ENCODE data around the gene TLX2.
A peak's percentile ranks its signal among the peaks of the same experiment; 100 is the strongest.
"Not testable (repeated sequence)": the region's sequence is repeated elsewhere in the genome, so short reads cannot be mapped to it uniquely, and the experiment has no call there.

The TLX2 gene

GRCh38 chr2:74558284-74559230, 44.3 kb downstream of the TLX2 start:
- Histone ChIP-seq H3K27ac (ENCODE audit: low read length) (no peak overlapping the region), H2AFZ (ENCODE audit: low read depth, low read length) (no peak overlapping the region), H4K20me1 (ENCODE audit: insufficient read depth, low read length) (peaks cover 14% of the 10 kb centered on the region; the same call in 1 of the 2 replicates), H3K4me1 (ENCODE audit: insufficient read depth, low read length) (peaks cover 20% of the 10 kb centered on the region), H3K36me3 (ENCODE audit: insufficient read depth, low read length) (peaks cover 11% of the 10 kb centered on the region), H3K79me2 (ENCODE audit: insufficient read depth, low read length) (peaks cover 13% of the 10 kb centered on the region), H3K9me3 (ENCODE audit: insufficient read depth, low read length, severe bottlenecking) (no peaks in the 10 kb centered on the region), H3K4me3 (ENCODE audit: low read depth in 1 of 2, low read length in 2 of 2) (no peak overlapping the region), H3K27me3 (ENCODE audit: insufficient read depth, low read length, poor library complexity) (peaks cover 9% of the 10 kb centered on the region), H3K4me2 (ENCODE audit: insufficient read depth, low read length) (no peak overlapping the region), H3K9ac (ENCODE audit: low read depth, low read length) (no peak overlapping the region)
- ATAC-seq (ENCODE audit: insufficient read depth, low read depth) (no peak), DNase-seq (no peak)
- TF ChIP-seq CTCF (IDR thresholded peaks at IDR 0.05; ENCODE audit: borderline replicate concordance, extremely low read depth, low read length, poor library complexity, severe bottlenecking) (no peak), EZH2 (IDR thresholded peaks at IDR 0.05; ENCODE audit: borderline replicate concordance, low read depth, low read length, severe bottlenecking) (no peak)

GRCh38 chr2:74559912-74560311, 45.7 kb downstream of the TLX2 start:
- peaks cover 9% of the 10 kb centered on the region for H3K27me3 ChIP-seq (ENCODE audit: insufficient read depth, low read length, poor library complexity)
- H2AFZ ChIP-seq (ENCODE audit: low read depth, low read length): no peak overlapping the region
- peaks cover 9% of the 10 kb centered on the region for H3K79me2 ChIP-seq (ENCODE audit: insufficient read depth, low read length)
- ATAC-seq (ENCODE audit: insufficient read depth, low read depth) (no peak), DNase-seq (no peak)
- TF ChIP-seq EZH2 (IDR thresholded peaks at IDR 0.05; ENCODE audit: borderline replicate concordance, low read depth, low read length, severe bottlenecking): no peak
- TF ChIP-seq CTCF (IDR thresholded peaks at IDR 0.05; ENCODE audit: borderline replicate concordance, extremely low read depth, low read length, poor library complexity, severe bottlenecking): no peak
- H3K4me3 ChIP-seq (ENCODE audit: low read depth in 1 of 2, low read length in 2 of 2): no peak overlapping the region
- H3K4me1 ChIP-seq (ENCODE audit: insufficient read depth, low read length): peaks cover 13% of the 10 kb centered on the region
- no peak overlapping the region for H3K4me2 ChIP-seq (ENCODE audit: insufficient read depth, low read length)
- H3K9me3 ChIP-seq (ENCODE audit: insufficient read depth, low read length, severe bottlenecking): no peaks in the 10 kb centered on the region
- H3K9ac ChIP-seq (ENCODE audit: low read depth, low read length): no peak overlapping the region
- peaks cover 11% of the 10 kb centered on the region for H3K36me3 ChIP-seq (ENCODE audit: insufficient read depth, low read length)
- peaks cover 14% of the 10 kb centered on the region; the same call in 1 of the 2 replicates for H4K20me1 ChIP-seq (ENCODE audit: insufficient read depth, low read length)
- no peak overlapping the region for H3K27ac ChIP-seq (ENCODE audit: low read length)

GRCh38 chr2:74560591-74560990, 46.3 kb downstream of the TLX2 start:
- DNase-seq (no peak), ATAC-seq (ENCODE audit: insufficient read depth, low read depth) (0 out of 3 replicates have a peak, but pooled peaks have one; percentile 6)
- peaks cover 9% of the 10 kb centered on the region for H3K27me3 ChIP-seq (ENCODE audit: insufficient read depth, low read length, poor library complexity)
- peaks cover 10% of the 10 kb centered on the region; the same call in 1 of the 2 replicates for H4K20me1 ChIP-seq (ENCODE audit: insufficient read depth, low read length)
- no peak overlapping the region for H3K4me2 ChIP-seq (ENCODE audit: insufficient read depth, low read length)
- H3K79me2 ChIP-seq (ENCODE audit: insufficient read depth, low read length): peaks cover 3% of the 10 kb centered on the region; the same call in 1 of the 2 replicates
- H3K27ac ChIP-seq (ENCODE audit: low read length): no peak overlapping the region
- no peak overlapping the region for H3K4me3 ChIP-seq (ENCODE audit: low read depth in 1 of 2, low read length in 2 of 2)
- TF ChIP-seq EZH2 (IDR thresholded peaks at IDR 0.05; ENCODE audit: borderline replicate concordance, low read depth, low read length, severe bottlenecking): no peak
- TF ChIP-seq CTCF (IDR thresholded peaks at IDR 0.05; ENCODE audit: borderline replicate concordance, extremely low read depth, low read length, poor library complexity, severe bottlenecking): no peak
- H2AFZ ChIP-seq (ENCODE audit: low read depth, low read length): no peak overlapping the region
- H3K9ac ChIP-seq (ENCODE audit: low read depth, low read length): no peak overlapping the region
- H3K36me3 ChIP-seq (ENCODE audit: insufficient read depth, low read length): peaks cover 11% of the 10 kb centered on the region
- H3K9me3 ChIP-seq (ENCODE audit: insufficient read depth, low read length, severe bottlenecking): no peaks in the 10 kb centered on the region
- peaks cover 6% of the 10 kb centered on the region for H3K4me1 ChIP-seq (ENCODE audit: insufficient read depth, low read length)

- H3K79me2 ChIP-seq (ENCODE audit: insufficient read depth, low read length); DNase-seq; H3K9ac ChIP-seq (ENCODE audit: low read depth, low read length); H3K27ac ChIP-seq (ENCODE audit: low read length); ATAC-seq (ENCODE audit: insufficient read depth, low read depth); H3K27me3 ChIP-seq (ENCODE audit: insufficient read depth, low read length, poor library complexity); H3K9me3 ChIP-seq (ENCODE audit: insufficient read depth, low read length, severe bottlenecking); H2AFZ ChIP-seq (ENCODE audit: low read depth, low read length); H3K4me2 ChIP-seq (ENCODE audit: insufficient read depth, low read length); H4K20me1 ChIP-seq (ENCODE audit: insufficient read depth, low read length); H3K4me3 ChIP-seq (ENCODE audit: low read depth in 1 of 2, low read length in 2 of 2); H3K4me1 ChIP-seq (ENCODE audit: insufficient read depth, low read length): not testable (repeated sequence)
- H3K36me3 ChIP-seq (ENCODE audit: insufficient read depth, low read length): peaks cover 11% of the 10 kb centered on the region
These were observed 46.8 kb downstream of the TLX2 start for GRCh38 chr2:74561022-74561421.
